Jurkat, Clone E6-1 (cell line): Measurements from ENCODE around the gene PHYKPL.

Experiments used
- DNase-seq: peaks from one replicate; pipeline ENCODE4 v3.0.0-alpha.2; 2011; ENCODE audit warnings: low read depth, low spot score
- H3K4me3 ChIP-seq: 2 replicates; pipeline ENCODE4 v1.5.1; 2011; ENCODE audit warnings: mild to moderate bottlenecking, low read length, control low read depth, moderate library complexity

Gene PHYKPL

GRCh38 chr5:178212241-178213002, 20.2 kb downstream of the PHYKPL start:
- no peak for DNase-seq
- no peak overlapping the region for H3K4me3 ChIP-seq

- DNase-seq = no peak
- no peak overlapping the region for H3K4me3 ChIP-seq
Observed at GRCh38 chr5:178211095-178212048, 21.2 kb downstream of the PHYKPL start.

DNA sequence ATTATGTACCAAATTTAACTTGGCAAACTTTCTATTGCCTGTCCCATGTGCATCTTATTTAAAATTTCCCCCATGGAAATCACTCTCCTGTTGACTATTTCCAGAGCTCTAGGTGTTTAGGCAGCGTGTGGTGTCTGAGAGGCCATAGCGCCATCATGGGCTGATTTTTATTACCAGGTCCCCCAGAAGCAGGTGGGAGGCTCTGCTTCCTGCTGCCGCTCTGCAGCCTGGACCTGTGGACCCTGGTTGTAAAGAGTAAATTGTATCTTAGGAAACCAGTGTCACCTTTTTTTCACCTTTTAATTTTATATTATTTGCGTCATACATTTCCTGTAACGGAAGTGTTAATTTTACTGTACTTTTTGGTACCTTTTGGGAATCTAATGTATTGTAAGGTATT, 21.9 kb downstream of the PHYKPL start:
- no peak for DNase-seq

DNA sequence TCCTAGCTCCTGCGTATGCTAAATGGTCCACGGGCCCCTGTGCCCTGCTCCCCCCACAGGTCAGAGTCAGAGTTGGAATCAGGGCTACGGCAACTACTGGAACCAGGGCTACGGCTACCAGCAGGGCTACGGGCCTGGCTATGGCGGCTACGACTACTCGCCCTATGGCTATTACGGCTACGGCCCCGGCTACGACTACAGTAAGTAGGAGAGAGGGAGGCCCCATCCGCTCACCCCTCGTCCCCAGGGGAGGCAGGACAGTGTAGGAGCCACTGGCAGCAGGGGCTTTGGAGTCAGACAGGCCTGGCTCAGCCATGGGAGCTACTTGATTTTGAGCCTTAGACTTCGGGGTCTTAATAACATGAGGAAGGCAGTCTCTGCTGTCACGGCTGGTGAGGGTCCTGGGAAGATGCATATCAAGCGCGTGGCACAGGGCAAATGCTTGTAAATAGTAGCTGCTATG, 22.5 kb downstream of the PHYKPL start:
- DNase-seq = no peak

More for the DNA sequence above, 21.9 kb downstream of the PHYKPL start:
- no peak overlapping the region for H3K4me3 ChIP-seq

GRCh38 chr5:178209334-178210072, 23.1 kb downstream of the PHYKPL start:
- no peak for DNase-seq
- no peak overlapping the region for H3K4me3 ChIP-seq

More for the DNA sequence above, 22.5 kb downstream of the PHYKPL start:
- H3K4me3 ChIP-seq = no peak overlapping the region

DNA sequence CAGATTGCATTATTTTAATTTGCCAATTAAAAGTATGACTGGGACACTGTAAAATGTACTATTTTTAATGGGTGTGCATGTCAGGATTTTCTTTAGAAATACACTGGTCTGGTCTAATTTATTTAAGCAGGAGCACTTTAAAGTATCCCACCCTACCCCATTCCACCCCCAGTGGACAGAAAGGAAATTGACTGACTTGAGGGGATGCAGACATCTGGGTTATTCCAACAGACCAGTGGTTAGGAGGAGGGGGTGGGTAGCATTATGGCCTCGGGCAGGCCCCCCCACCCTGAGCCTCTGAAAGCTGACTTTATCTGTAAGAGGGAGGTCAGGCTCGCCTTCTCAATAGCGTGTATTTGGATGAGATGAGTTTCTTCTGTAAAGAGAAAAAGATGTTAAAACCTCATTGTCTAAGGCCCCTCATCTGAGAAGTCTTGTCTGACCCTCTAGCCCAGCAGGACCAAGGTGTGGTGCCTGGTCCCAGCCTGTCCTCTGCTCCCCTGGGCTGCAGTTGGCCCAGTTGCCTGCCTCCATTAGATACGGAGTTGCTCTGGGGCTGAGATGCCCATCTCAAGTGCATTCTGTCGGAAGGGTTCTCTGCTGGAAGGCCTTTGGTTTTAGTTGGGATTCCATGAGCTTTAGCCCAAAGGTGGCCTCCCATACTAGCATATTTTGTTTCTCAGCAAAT, 23.9 kb downstream of the PHYKPL start:
- no peak for DNase-seq
- H3K4me3 ChIP-seq = no peak overlapping the region

DNA sequence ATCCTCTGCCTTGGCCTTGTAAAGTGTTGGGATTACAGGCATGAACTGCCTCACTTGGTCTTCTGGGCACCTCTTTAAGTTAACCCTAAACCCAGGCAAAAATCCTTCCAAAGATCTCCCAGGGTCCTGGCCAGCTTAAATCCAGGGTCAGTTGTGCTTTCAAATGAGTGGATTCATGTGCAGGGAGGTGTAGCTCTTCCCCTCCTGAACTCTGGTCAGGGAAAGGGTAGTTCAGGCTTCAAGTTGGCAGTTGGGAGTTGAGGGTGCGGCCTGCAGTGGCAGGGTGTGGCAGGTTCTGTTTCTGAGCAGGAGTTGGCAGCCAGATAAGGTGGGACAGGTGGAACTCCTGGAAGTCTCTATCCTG, 24.7 kb downstream of the PHYKPL start:
- no peak overlapping the region for H3K4me3 ChIP-seq
- DNase-seq = no peak

GRCh38 chr5:178207183-178207916, 25.3 kb downstream of the PHYKPL start:
- H3K4me3 ChIP-seq = no peak overlapping the region
- DNase-seq = no peak

- H3K4me3 ChIP-seq = peak overlapping the region; percentile 80
- DNase-seq = peak; percentile 50
Observed at GRCh38 chr5:178206166-178207101, 26.2 kb downstream of the PHYKPL start.

GRCh38 chr5:178205749-178206047, 26.9 kb downstream of the PHYKPL start:
- no peak for DNase-seq
- H3K4me3 ChIP-seq = peak overlapping the region; percentile 80

DNA sequence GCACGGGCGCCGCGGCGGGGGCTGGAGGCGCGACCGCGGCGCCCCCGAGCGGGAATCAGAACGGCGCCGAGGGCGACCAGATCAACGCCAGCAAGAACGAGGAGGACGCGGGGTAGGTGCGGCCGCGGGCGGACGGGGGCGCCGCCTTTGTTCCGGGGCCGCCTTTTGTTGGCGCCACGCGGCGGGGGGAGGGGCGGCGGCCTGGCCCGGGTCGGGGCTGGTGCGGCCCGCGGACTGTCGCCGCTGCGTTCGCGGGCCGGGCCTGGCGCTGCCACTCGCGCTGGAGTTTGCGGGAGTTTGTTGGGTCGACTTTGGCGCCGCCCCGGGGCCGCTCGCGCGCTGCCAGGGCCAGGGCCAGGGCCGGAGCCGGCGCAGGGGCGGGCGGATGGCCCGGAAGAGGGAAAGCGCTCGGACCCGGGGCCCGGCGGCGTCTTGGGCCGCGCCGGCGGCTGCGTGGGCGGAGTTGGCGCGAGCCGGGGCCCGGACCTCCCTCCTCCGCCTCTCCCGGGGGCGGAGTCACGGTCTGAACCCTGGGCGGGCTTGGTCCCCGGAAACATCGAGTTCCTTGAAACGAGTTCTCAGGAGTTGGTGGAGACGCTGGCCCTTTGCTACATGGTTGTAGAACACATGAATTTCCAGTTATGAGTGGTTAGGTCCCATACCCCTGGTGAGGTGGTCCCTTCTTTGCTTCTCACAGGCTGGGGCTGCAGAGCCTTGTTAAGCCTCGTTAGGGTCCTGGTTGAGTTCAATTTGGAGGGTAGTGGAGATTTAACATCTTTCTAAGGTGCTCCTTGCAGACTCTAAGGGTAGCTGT, 27.5 kb downstream of the PHYKPL start:
- peak; percentile 52 for DNase-seq
- H3K4me3 ChIP-seq = peak overlapping the region; percentile 80

- peak within 1 kb of the TSS; percentile 80 for H3K4me3 ChIP-seq
- peak; percentile 95 for DNase-seq
Observed at GRCh38 chr5:178204182-178204934, 28.2 kb downstream of the PHYKPL start, which contains the start of gene HNRNPAB. Gene HNRNPAB, plus strand, starts transcription at chr5:178204533. Its CDS starts 305 bp downstream, at chr5:178204838.

DNA sequence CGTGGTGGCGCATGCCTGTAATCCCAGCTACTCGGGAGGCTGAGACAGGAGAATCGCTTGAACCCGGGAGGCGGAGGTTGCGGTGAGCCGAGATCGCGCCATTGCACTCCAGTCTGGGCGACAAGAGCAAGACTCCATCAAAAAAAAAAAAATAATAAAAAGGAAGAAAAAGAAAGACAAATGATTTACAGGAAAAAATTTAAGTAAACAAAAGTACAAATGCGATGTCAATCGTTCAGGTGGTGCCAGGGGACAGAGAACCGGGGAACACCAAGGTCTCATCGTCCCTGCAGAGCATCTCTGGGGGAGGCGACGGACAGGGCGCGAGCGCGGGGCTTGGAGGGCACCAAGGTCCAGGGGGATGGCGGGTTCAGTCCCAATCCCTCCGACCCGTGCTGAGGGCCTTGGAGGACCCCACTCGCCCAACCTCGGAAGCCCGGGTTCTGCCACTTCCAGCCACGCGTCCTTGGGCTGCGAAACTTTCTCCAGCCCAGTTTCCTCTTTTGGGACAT, 28.9 kb downstream of the PHYKPL start:
- peak overlapping the region; percentile 80 for H3K4me3 ChIP-seq
- DNase-seq = no peak

- DNase-seq = no peak
- no peak overlapping the region for H3K4me3 ChIP-seq
Observed at GRCh38 chr5:178202541-178202940, 30.1 kb downstream of the PHYKPL start.

DNA sequence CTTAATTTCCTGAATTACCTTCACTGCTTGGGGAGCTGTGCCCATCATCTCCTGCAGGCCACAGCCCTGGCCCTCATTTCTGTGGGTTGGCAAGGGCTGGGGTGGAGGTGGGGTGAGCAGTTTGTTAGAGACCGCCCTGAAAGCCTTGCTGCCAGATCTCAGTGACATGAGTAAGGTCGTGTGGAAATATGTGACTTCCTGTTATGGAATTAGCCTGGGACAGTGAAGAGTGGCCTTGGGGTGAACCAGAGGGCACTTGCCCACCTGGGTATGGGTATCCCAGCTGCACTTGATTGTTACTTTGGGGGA, 30.7 kb downstream of the PHYKPL start:
- DNase-seq = no peak
- H3K4me3 ChIP-seq = no peak overlapping the region
